HG03432 (cell line): ENCODE data around the gene SKAP1.

ENCODE experiments used
- ATAC-seq: cut with Tn5 transposase; IDR thresholded peaks from one replicate; pipeline ENCODE4 v1.9.1; 2021; ENCODE audit warnings: mild to moderate bottlenecking, moderate library complexity; ENCODE audit not compliant: unreplicated experiment

The SKAP1 gene

DNA sequence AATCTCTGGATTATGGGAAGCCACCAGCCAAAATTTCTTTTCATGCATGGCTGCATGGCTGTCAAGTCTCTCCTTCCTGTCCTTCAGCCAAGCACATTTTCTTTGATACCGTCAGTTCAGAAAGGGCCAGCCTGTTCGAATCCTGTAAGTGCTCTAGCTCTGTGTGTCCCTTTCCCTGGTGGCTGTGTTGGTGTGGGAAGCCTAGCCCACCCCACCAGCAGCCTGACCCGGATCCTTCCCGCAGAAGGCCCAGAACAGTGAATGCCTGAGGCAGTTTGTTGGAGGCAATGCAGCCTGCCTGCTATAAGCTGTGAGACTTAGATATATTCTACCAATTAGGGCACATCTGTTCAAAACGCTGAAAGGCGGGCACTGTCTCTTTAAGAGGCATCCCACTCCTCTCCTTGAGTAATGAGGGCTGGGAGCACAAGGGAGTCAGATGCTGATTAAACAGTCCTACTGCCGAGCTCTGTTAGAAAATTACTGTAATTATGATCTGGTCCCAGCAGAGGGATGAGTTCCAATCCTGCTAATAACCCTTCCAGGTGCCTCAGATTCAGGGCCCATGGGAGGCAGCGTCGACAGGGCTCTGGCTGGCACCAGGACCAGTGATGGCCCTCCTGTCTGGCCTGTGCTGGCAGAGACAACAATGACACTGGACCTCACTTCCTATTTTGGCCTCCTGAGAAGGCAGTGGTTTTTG, 304.0 kb downstream of the SKAP1 start:
- no peak for ATAC-seq

DNA sequence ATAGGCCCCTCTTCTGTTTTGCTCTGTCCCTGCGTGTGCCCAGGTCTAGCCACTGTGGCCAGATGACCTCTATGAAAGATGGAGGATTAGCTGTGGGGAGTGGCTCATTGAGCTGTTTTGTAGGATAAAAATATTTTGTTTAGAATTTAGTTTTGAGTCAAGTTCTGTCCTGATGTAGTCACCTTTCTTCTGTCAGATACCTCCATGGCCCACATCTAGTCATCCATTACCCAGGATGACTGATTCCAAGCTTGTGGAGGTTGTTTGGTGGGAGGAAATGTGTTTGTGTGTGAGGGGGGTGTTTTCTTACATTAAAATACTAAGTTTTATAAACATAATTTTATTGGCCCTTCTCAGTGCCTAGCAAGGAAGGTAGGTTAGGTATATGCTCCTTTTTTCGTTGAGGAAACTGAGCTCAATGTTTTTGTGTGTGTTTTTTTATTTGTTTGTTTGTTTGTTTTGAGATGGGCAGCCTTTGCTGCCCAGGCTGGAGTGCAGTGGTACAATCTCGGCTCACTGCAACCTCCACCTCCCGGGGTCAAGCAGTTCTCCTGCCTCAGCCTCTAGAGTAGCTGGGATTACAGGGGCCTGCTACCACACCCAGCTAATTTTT, 306.1 kb downstream of the SKAP1 start:
- ATAC-seq, result no peak

DNA sequence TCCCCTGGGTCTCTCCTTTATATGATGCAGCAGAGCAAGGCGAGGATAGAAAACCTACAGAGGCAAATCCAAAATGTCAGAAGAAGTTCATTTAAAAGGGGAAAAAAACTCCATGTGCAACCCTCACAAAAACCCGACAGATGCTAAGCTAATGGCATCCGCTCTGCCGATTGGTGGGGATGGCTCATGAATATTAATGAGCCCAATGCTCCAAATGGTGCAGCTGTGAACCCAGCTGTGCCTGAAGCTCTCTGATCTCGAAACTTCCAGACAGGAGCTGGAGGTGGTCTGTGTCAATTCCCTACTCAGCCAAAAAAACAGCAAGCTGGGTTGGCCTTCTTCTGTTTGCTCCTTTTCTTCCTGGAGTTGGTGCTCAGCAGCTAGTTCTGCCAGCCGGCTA, 306.9 kb downstream of the SKAP1 start:
- ATAC-seq, result no peak

DNA sequence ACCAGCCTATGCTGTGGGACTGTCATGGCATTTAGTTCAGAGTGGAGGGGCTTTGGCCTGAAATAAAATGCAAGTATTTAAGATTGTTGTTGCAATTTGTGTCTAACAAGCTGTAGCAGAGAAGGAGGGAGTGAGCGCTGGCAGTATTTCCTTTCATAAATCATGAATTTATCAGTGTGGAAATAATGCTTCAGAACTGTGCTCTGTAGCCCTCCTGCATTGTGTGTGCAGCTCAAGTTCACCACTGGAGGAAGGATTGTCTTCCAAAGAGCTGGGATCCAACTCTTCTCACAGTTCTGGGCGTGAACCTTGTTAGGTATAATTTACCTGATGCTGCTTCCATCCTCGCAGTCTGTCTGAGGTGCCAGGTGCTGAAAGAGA, 307.4 kb downstream of the SKAP1 start:
- no peak for ATAC-seq

DNA sequence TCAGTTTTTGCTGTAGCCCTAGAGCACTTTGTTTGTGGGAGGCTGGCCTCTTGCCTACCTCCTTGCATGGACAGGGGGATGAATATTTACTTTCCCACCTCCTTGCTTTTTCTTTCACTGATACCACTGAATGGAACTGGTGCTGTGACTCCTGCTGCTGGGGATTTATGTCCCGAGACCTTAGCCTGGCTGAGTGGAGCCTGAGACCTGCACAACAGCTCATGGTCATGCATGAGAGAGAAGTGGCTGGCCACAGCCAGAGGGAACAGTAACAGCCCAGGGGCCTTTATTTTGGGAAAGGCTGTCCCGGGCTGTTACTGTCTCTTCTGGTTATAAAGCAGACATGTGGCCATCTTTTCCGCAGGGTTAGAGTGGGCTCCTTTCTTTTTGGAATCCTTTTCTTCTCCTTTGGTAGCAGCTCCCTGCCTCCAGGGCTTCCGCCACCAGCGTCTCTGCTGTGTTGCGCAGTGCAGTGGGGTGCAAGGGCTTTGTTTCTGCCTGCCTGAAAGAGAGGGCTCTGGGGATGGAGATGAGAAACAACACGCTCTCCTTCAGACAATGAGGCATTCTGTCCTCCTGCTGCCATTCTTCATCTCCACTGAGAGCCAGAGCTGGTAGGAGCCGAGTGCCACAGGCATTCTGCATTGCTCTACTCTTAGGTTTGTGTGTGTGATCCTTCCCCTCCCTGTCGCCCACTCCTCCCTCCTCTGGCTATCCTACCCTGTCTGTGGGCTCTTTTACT, 307.9 kb downstream of the SKAP1 start:
- no peak for ATAC-seq

DNA sequence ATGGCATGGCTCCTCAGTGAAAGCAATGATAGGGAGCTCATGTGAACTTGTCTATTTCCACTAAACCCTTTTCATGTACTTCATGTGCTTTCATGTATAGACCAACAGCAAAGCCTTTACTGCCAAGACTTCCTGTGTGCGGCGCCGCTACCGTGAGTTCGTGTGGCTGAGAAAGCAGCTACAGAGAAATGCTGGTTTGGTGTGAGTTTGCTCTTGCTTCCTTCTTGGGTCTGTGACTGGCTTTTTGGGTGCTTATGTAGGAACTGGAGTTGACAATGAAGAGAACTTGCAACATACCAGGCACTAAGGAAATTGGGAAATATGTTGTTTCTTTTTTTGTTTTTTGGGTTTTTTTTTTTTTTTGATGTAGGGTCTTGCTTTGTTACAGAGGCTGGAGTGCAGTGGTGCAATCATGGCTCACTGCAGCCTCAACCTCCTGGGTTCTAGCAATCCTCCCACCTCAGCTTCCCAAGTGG, 316.8 kb downstream of the SKAP1 start:
- peak; percentile 46 for ATAC-seq

DNA sequence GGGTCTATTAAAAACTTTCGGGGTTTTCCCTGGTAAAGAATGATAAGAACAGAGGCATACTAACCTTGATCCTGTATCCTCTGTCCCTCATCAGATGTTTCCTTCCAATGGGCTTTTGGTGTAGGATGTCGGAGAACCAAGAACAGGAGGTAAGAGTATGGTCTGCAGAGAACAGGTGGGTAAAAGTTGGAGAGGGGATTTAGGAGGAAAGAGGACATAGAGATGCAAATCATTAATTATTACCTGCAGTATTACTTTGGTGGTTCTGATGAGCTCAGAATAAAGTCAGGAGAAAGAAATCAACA, 318.1 kb downstream of the SKAP1 start:
- no peak for ATAC-seq

DNA sequence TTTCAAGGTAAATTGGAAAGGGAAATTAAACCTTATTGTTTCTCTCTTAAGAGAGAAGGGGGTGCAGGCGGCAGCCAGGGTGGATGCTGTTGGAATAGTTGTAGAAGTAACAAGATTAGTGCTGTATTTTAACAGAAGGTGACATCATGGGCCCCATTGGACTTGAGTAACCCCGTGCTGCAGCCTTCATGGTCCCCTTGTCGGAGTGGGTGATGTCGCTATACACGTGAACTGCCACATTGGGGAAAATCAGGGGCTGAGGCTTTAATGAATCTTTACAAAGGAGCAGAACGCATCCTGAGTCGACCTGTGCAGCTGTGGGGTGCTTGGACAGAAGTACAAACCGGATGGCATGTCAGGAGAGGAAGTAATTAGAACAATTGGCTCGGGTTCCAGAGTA, 319.3 kb downstream of the SKAP1 start:
- ATAC-seq, result no peak

DNA sequence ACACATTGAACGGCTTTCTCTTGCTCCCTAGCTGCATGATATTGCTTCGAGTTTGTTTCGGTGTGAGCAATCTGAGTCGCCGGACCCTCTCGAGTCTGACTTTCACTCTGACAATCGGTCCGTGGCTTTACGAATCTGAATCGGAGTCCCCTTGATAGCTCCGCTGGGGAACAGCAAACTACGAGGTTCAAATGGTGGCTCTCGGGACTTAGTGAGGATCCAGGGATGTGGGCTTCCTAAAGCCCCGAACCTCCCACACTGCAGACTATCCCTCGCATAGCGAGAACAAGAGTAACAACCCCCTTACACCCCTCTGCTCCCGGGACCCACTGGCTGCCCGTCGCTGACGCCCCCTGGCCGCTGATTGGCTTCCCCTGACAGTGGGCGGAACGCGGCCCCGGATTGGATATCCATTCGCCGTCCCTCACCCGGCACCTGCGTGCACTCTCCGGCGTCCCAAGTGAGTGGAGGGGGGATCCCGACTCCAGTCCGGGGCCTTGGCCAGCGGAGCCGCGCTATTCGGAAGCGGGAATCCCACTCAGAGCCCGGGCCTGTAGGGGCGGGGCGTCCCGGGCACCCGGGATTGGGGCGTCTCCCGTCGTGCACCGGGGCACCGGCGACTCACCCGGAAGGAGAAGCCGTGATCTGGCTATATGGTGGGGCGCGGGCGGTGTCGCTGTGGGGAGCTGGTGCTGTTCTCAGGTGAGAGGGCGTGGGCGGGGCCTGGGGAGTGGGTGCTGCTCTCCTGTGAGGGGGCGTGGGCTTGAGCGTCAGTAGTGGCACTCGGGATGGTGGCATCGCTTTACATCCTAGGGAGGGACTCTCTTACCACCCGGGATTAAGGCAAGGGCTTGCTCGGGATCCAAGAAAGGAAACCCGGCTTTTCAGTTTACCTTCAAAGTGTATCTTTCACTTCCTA, 322.6 kb downstream of the SKAP1 start, which contains the start of gene SNX11:
TSS of gene SNX11 (plus strand) at position 630 of the 919 bp plus-strand sequence. CDS start 4,278 bp downstream, outside the sequence.
- ATAC-seq, result peak; percentile 82

DNA sequence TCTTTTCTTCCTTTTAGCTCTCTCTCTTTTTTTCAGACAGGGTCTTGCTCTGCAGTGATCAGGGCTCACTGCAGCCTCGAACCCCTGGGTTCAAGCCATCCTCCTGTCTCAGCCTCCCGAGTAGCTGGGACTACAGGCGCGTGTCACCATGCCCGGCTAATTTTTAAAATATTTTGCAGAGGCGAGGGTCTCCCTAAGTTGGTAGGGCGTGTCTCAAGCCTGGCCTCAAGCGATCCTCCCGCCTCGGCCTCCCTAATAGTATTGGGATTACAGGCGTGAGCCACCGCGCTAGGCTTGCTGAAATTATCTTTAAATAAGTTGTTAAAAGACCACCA, 323.2 kb downstream of the SKAP1 start:
- no peak for ATAC-seq

DNA sequence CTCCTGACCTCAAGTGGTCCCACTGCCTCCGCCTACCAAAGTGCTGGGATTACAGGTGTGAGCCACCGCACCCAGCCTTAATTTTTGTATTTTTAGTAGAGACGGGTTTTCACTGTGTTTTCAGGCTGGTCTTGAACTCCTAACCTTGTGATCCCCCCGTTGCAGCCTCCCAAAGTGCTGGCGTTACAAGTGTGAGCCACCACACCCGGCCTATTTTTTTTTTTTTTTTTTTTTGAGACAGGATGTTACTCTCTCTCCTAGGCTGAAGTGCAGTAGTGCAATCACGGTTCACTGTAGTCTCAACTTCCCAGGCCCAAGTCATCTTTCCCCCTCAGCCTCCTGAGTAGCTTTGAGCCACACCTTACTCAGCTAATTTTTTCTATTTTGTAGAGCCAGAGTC, 325.6 kb downstream of the SKAP1 start:
- ATAC-seq, result no peak

DNA sequence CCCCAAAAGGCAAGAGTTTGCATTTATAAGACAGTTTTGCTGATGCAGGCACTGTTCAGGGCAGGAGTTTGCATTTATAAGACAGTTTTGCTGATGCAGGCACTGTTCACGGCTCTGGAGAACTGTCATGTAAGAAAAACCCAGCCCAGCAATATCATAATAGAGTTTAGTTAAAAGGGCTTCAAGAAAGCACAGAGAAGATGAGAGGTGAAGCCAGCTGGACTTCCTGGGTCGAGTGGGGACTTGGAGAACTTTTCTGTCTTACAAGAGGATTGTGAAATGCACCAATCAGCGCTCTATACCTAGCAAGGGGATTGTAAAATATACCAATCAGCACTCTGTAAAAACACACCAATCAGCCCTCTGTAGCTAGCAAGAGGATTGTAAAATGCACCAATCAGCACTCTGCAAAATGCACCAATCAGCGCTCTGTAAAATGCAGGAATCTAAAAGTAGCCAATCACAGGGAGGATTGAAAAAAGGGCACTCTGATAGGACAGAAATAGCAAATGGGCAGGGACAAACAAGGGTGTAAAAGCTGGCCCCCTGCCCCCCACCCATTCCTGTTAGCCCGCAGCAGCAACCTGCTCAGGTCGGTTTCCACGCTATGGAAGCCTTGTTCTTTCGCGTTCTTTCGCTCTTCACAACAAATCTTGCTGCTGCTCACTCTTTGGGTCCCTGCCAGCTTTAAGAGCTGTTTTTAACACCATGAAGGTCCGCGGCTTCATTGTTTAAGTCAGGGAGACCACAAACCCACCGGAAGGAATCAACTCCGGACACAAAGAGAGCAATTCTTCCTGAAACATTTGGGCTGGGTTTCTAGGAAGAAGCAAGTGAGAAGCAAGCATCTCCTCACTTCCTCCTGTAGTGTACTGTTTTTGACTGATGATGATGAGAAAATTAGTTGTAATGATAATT, 327.0 kb downstream of the SKAP1 start:
- ATAC-seq, result no peak

DNA sequence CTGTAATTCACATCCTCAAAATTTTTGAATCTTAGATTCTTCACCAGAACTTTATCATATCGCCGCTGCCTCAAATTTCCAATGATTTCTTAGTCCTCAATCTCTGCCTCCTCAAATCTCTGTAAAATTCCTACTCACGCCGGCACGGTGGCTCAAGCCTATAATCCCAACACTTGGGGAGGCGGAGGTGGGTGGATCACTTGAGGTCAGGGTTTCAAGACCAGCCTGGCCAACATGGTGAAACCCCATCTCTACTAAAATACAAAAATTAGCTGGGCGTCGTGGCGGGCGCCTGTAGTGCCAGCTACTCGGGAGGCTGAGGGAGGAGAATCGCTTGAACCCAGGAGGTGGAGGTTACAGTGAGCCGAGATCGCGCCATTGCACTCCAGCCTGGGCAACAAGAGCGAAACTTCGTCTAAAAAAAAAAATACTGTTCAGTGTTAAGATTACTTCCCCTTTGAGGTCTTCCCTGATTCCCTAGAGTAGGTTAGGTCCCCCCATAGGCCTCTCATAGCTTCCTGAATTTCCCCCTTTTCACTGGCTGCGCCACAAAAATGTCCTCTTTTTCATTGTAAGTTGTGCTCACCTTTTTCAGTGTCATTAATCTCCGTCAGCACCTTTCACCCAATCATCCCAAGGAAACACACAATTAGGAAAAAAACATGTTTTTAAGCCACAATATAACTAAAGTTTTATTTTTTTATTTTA, 327.8 kb downstream of the SKAP1 start:
- no peak for ATAC-seq

DNA sequence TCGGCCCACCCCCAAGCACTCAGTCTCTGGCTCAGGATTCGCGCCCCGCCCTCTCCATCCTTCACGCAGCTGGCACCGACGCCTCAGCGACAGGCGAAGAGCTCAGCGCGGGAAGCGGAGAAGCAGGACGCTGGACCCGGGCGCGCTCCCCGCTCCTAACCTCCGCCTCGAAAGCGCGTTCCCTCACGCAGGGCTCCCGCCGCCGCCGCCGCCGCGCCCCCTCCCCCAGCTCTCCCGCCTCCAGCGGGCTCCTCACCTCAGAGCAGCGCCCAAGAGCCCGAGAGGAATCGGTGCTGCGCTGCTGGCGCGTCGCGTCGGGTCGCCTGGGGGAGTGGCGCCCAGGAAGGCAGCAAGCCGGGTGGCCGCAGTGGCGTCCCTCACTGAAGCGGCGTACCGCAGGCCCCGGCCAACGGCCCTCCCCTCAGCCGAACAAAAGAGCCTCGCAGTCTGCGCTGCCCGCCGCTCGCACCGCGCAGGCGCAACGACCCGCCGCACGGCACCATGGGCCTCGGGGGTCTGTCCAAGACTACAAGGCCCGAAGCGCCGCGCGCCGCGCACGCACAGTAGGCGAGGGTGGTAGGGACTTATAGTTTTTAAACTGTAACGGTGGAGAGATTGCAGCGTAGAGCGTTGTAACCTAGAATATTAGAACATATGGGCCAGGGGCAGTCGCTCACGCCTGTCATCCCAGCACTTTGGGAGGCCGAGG, 328.8 kb downstream of the SKAP1 start, which contains the start of gene CBX1:
TSS of gene CBX1 (minus strand) at position 467 of the 709 bp plus-strand sequence. CDS start 24,474 bp downstream, outside the sequence.
- ATAC-seq, result peak; percentile 92

DNA sequence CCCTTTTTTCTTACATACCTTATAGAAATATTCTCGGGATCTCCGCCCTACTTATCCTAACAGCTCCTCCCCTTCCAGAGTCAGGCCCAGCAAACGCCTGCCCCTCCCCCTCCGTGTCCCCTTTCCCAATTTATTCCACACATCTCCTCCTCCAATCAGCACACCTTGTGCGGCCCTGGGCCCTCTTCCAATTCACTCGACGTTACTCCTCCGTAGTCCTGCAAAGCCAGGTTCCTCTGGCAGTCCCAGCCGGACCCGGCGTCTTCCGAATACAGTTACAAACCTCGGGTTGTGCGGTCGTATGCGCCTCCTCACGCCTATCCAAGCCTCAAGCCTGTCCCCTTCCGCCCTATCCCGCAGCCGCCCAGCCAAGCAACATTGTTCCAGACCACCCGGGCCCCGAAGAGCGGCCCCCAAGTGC, 329.4 kb downstream of the SKAP1 start:
- peak; percentile 12 for ATAC-seq

DNA sequence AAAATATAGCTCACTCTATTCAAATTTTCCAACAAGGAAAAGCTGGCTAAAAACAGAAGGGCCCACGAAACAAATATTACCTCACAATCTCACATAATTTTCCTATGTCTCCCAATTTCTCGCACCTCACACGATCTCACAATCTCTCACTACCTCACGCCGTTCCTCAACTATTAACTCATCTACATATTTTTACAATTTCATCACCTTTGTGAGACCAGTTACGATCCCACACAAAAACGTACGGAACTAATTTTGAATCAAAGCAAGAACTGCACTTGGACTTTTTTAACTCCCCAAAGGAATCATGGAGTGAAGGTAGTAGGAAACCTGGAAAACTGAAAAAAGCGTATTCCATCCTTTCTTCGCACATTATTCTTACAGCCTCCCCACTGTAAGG, 329.9 kb downstream of the SKAP1 start:
- no peak for ATAC-seq

DNA sequence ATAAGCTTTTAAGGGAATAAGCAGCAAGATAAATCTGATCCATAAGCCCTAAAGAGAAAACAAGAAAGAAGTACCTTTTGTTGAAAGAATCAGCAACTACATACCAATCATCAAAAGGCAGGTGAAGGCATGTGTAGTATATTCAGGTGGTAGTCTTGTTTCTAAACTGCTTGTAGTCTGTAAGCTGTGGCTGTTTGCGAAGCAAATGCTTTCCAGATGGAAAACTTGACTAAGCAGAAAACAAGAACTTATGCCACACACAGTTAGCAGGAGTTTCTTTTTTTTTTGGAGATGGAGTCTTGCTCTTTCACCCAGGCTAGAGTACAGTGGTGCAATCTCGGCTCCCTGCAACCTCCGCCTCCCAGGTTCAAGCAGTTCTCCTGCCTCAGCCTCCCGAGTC, 334.4 kb downstream of the SKAP1 start:
- ATAC-seq, result no peak

DNA sequence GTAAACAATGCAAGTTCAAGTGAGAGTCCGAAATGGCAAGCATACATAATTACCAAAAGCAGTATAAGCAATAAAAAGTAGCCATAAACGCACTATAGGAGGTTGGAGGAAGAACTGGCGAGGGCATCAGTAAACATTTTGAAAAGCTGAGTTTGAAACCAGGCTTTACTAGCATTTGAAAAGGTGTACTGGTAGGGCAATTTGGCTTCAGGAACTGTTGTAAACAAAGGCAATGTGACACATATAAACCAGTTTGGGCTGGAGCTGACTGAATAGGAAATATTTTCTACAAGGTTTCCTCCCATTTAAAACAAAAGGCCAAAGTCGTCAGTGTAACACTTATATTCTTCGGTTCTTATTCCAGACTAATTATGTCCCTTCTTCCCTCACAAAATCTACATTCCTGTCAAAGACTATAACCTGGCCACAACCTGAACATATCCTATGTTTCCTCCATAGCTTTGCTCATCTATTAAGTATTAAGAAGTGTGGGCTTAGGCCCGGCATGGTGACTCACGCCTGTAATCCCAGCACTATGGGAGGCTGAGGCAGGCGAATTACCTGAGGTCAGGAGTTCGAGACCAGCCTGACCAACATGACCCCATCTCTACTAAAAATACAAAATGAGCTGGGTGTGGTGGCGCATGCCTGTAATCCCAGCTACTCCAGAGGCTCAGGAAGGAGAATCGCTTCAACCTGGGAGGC, 336.5 kb downstream of the SKAP1 start:
- ATAC-seq, result no peak
